Amniotic stem cell (primary cell): Measurements from ENCODE around the gene GHRHR.

ENCODE experiments used
- DNase-seq: peaks from one replicate; lab custom pipeline; 2025; lab: John Stamatoyannopoulos, UW

GHRHR gene

DNA sequence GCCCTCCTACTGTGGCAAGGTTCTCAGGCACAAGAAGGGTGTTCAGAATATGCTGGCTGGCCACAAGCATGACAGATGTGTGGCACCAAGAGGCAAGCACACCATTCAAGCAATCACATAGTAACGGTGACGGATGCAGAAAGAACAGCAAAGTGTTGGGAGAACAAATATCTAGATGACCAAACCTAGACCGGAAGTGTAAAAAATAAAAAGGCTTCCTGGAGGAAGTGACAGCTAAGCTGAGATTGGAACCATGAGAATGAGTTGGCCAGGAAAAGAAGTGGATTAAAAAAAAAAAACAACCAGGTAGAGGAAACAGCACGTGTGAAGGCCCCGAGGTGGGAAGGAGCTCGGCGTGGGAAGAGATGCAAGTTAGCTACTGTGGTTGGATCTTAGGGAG, 22.0 kb downstream of the GHRHR start:
- DNase-seq = no peak

DNA sequence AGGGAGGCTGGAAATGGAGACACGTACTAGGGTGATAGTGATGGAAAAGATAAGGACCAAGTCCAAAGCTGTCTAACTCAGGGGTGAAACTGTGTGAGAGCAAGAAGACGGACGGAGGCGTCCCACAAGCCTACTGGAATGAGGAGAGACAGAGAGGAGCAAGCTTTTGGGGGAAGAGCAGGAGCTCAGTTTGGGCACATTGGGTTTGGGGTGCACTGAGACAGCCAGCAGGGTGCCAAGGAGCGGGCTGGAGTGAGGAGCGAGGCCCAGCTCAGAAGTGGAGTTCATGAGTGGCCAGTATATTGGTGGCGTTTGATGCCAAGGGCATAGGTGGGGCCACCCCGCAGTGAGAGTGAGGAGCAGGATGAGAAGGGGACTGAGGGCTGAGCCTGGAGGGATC, 22.6 kb downstream of the GHRHR start:
- no peak for DNase-seq

DNA sequence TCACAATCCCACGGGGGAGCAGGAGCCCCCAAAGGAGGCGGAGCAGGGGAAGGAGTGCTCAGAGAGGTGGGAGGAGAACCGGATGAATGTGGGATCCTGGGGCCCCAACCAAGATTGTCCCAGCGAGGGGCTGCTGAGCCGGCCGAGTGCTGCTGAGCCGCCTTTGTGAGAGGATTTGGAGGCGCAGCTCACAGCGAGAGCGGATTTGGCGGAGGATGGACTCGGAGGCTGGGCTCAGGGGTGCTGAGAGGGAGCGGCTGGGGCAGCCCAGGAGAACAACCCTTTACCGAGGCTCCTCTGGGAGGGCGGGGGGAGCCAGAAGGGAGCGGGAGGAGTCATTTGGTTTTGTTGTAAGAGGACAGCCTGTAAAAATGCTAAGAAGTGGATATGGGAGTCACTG, 23.0 kb downstream of the GHRHR start:
- no peak for DNase-seq

DNA sequence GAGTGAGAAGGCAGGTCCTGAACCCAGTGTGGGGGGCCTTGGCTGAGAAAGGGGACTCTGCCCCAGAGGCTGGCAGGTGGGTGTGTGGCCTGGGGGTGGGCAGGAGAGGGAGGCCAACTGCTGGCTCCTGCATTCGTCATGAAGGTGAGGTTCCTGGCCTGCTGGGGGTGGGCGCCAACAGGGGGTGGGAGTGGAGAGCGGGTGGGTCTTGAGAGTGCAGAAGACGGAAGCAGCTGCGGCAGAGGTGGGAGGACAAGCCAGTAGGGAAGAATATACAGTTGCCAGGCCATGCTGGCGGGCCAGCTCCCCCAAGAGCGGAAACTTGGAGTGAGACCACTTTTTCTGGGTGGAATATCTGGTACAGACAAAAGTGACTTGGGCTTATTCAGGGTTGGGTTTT, 23.4 kb downstream of the GHRHR start:
- no peak for DNase-seq

DNA sequence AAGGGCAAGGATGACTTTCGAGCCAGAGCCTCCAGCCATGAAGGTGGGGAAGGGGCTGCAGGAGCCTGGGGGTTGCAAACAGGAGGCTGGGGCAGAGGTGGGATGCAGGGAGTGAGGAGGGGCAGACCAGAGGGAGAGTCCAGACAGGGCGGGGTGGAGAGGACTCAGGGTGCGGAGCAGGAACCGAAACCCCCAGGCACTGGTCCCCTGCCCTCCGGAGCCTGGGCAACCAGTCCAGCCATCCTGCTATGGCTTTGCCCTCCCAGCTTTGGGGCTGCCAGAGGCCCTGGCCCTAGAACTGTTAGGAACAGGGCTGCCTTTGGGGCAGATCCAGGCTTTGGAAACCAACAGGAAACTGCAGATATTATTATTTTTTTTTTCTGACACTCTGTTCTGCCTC, 24.2 kb downstream of the GHRHR start:
- no peak for DNase-seq

DNA sequence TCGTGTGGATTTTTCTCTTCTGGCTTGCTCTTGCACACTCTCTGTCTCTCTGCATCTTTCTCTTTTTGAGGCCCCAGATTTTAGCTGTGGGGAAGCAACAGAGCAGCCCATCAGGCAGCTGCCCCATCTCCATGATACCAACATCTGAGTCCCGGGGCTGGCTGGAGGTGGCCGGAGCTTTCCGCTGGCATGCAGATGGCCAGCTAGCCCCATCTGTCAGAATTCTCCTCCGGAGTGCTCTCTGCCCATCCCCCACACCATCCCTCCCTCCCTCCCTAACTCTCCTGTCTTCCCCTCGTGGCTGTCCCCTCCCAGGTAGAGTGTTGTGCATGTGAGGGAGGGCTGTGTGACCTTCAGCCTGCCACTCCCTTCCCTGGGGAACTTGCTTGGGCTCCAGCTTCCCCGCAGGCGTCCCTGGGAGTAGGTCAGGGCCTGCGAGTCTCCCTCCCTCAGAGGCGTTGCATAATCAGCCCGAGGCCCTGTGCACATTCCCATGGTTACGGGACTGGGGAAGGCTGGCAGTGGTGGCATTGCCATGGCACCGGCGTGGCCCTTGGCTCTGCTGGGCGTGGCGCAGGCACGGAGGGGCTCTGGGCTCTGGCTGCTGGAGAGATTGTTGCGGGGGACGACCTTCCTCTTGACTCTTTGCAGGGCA, 24.7 kb downstream of the GHRHR start:
- no peak for DNase-seq

DNA sequence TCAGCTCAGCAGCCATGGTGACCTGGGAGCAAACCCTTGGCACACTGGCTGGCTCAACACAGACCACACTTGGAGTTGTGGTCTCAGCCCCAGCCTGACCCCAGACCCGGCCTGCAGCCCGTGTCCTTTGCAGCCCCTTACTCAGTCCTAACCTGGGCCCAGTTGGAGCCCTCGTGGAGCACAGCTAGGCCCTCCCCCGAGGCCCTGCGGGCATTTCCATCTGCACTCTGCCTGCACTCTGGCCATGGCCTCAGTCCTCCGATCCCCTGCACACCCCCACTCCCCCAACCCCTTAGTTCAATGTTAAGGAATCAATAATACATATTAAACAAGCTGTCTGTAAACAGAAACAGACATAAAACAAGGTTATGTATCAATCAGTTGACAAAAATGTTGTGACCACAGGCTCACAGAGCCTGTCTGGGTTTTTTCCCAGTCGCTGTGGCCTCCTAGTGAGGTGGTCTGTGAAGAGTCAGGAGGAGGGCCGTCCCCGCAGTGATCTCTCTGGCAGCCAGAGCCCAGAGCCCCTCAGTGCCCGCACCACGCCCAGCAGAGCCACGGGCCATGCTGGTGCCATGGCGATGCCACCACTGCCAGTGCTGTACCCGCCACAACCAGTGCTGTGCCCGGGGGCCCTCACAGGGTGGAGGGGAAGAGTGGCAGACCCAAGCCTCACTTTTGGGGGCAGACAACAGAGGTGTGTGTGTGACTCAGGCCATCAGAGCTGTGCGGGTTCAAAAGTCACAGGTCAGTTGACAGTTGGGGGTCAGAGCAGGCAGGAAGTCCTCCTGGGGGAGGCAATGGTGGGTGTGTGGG, 25.5 kb downstream of the GHRHR start:
- DNase-seq = no peak

DNA sequence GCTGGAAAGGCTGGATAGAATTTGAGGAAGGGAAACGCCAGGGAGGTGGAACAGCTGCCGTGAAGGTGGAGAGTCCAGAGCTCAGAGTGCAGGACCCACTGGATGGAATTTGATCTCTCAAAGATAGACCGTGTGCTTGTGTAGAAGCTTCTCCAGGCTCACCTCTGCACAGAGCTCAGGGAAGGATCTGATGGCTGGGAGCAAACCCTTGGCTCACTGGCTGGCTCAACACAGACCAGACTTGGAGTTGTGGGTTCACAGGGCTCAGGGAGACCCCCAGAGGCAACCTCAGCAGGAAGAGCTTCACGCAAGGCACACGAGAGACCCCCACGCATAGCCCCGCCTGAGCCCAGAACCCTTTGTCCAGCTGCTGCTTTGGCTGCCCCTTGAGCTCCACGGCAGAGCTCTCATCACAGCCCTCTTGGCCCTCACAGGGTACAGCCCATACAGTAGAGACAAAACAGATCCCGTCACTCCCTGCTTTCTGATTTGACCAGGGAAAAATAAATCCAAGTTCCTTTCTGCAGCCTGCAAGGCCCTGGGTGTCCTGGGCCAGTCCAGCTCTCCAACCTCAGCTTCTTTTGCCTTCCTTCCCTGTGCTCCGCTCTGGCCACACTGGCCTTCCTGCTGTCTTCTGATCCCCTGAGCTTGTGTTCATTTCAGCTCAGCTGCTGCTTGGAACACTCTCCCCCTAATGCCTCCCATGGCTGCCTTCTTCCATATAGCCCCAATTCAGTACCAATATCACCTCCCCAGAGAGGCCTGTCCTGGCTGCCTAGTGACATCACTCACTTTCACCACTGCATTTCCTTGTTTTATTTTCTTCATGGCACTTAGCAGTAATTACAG, 26.3 kb downstream of the GHRHR start:
- DNase-seq = no peak

DNA sequence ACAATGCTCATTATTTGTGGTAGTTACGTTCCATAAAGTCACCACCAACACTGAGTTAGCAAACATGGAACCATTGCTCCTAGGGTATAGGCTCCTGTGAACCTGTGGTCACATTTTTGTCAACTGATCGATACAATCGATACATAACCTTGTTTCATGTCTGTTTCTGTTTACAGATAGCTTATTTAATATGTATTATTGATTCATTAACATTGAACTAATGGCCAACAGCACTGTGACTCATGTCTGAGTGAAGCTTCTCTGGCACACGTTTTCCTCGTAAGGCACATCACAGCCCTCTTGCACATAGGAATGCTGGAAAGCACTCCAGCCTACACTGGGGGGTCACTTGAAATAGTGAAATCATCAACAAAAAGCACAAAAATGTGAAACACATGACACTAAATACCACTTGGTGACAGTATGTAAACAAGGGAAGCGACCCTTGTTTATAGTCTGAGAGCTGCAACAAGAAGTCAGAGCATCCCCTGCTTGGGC, 27.0 kb downstream of the GHRHR start:
- no peak for DNase-seq

DNA sequence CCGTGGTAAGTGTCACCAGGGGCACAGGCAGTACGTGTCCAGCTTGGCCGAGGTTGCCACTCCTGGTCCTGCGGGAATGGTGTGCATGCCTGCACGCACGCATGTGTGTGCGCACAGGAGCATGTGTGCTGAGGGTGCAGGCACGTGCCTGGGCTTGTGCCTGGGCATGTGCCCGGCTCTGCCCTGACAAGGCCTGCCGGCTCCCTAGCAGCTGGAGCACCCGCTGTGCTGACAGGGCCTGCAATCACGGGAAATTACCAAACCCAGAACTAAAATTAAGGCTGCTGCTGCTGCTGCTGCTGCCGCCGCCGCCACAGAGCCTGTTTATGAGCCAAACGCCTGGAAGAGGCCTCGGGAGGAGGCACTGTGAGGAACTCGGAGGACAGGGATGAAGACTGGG, 28.7 kb downstream of the GHRHR start:
- no peak for DNase-seq

DNA sequence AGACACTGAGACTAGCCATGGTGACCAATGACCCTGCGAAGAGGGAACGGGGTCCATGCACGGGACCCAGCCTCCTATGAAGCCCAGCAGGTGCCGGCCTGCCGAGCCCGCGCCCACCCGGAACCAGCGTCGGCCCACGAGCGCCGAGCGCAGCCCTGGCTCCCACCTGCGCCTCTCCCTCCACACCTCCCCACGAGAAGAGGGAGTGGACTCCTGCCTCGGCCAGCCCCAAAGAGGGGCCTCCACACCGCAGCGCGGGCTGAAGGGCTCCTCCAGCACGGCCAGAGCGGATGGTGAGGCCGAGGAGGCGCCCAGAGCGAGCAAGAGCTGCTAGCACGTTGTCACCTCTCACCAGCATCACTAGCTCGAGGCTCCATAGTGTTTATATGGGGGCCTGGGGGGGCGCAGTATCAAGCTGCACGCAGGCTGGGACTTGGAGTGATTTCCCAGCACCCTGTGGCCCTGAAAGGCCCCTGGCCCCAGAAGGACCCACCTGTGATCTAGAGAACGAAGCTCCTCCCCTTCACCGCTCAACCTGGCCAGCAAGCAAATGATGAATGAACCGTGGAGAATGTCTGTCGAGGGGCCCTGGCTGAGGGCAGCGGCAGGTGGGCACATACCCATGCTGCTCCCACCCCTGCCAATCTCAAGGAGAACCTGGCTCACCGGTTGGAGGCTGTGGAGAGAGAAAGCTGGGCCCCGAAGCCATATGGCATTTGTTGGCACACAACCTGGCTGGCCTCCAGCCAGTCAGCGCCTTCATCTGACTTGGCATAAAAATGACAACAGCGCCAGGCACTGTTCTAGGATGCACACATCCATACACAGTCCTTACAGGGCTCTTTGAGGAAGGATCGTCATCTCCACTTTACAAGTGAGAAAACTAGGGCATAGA, 30.7 kb downstream of the GHRHR start:
- no peak for DNase-seq

DNA sequence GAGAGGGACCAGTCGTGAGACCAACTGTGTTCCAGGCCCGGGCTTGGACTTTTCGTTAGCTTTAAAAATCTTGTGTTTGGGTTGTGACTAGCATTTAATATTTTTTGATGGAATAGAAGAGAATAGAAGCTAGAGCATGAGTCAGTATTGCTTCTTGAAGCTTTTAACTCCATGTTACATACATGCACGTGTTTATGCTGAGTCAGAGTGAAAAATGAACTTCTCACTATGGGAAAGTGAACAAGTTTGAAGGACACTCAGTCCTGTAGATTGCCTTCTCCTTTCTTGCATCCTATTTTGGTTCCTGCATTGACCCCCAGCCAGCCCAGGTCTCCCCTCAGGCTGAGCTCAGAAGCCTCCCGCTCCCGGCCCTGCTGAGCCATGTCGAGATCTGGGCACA, 31.8 kb downstream of the GHRHR start:
- DNase-seq = no peak

DNA sequence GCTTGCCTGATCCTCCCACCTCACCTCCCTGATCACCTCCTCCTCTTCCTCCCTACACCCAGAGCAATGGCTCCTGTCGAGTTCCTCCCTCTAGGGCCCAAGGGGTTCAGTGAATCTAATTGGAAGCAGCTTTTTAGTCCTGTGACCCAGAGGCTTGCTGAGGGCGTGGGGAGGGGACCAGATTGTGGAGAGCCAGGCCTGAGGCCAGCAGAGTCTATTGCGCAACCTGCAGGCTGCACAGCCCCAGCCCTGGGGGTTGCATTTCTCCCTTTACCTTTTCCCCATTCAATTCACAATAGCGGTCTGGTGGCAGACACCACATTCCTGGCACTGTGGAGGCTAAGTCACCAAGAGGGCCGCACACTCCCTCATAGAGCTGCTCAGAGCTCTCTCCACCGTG, 32.5 kb downstream of the GHRHR start:
- DNase-seq = no peak

DNA sequence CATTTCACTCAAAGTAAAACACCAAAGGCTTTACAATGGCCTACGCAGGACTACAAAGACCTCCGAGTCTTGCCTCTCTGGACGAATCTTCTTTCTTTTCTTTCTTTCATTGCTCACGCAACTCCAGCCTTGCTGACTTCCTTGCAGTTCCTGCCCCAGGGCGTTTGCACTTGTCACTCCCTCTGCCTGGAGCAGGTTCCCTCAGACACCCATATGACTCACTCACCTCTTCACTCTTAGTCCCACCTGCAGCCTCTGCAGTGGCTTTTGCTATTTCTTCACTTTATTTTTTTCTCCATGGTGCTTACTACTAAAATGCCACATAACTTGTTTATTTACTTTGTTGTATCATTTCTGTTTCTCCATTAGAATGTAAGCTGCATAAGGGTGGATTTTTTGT, 33.1 kb downstream of the GHRHR start:
- DNase-seq = no peak

DNA sequence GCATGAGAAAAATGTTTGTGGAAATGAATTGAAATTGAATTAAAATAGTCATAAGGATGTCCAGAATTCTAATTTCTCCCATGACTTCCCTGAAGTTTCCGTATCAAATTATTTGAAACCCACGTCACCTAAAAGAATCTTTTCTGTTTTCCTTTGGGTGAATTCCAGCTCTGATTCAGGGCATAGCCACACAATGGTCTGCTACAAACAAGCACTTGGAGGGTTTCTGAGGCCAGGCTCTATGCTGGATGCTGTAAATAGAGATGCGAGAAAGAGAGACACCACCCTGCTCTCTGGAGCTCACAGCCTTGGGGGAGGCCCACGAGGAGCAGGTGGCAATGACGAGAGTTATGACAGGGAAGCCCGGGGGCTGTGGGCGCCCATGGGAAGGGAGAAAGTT, 33.6 kb downstream of the GHRHR start:
- no peak for DNase-seq

DNA sequence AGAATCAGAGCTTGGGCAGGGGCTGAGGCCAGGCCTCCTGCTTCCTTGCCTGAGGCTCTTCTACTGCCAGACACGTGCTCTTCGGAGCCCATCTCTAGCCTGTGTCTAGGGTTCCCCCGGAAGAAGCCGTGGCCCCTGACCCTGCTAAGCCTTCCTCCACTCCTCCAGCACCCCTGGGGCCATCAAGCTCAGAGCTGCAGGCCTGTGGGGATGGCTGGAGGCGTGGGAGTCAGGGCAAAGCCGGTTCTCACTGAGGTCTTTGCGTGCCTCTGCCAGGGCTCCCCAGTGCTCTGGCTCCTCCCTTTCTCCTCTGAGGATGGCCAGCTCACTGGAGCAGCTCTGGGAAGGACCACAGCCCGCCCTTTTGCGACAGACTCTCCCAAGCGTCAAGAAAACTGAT, 34.4 kb downstream of the GHRHR start:
- no peak for DNase-seq

DNA sequence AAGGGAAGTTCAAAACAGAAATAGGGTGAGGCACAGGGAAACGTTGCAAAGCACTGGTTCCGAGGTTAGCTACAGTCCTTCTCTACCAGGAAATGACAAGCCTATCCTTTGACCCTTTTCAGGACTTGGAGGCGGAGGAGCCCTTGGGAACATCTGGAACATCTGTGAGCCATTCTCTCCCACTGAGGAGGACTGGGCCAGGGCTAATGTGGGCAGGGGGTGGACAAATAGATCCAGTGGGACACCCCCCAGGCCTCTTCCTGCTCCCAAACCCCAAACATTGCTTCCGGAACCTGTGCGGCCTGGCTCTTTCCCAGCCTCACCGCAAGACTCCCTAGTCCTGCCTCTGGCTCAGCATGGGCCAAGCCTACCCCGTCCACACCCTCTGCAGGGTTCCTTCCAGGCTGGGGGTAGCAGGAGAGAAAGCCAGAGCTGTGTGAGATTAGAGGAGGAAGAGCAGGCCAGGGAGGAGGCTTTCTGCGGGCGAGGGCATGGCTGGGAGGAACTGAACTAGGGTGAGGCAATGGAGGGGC, 36.5 kb downstream of the GHRHR start:
- no peak for DNase-seq

DNA sequence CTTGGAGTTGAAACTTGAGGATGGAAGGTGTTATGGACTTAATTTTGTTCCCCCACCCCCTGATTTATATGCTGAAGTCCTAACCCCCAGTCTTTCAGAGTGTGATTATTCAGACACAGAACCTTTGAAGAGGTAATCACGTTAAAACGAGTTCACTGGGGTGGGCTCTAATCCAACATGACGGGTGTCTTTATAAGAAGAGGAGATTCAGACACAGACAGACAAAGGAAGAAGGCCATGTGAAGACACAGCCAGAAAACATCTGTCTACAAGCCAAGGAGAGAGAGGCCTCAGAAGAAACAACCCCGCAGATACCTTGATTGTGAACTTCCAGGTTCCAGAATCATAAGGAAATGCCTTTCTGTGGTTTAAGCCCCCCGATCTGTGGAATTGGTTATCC, 37.0 kb downstream of the GHRHR start:
- no peak for DNase-seq

DNA sequence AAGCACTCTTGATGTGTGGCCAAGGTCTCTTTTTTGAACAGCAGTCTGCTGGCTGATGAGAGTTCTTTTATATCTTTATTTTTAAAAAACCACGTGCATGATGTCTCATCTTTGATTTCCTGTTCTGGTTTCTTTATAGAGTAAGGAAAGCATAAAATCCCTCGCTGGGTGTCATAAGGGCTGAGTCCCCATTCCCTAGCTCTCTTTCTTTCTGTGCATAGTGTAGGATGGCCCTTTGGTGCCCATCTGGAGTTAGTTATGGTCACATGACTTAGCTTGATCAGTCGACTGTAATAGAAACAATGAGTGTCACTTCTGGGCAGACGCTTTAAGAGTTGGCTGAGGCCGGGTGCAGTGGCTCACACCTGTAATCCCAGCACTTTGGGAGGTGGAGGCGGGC, 38.5 kb downstream of the GHRHR start:
- no peak for DNase-seq

DNA sequence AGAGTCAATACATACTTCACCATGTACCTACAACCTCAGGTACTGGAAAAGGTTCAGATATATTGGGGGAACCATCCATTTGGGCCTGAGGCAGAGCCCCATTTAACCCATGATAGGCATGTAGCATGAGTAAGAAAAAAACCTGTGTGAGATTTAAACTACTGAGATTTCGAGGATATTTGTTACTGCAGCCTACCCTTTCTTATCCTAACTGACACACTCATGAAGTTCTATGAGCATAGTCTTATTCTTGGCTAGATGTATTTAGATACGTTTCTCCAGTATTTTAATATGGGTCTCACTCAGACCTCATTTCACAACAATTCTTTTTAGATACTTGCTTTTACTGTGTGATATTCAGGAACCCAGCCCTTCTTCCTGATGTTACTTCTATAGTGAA, 39.3 kb downstream of the GHRHR start:
- no peak for DNase-seq

DNA sequence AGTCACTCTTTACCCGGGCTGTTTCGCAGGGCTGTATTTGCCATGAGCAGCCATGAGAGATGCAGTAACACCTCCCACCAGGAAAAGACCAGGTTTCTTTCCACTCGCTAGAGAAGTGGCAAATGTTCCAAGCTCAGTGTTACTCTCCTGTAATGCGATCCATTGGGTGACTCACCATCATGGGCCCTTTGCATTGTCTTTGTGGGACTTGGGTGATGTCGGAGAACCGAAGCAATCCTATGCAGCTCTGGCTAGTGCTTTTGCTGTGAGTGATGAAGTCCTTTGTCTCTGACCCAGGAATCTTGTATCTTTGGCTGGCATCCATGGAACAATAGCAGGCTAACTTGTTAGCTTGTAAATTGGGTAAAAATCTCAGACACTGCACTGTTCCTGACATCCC, 40.0 kb downstream of the GHRHR start:
- DNase-seq = no peak

DNA sequence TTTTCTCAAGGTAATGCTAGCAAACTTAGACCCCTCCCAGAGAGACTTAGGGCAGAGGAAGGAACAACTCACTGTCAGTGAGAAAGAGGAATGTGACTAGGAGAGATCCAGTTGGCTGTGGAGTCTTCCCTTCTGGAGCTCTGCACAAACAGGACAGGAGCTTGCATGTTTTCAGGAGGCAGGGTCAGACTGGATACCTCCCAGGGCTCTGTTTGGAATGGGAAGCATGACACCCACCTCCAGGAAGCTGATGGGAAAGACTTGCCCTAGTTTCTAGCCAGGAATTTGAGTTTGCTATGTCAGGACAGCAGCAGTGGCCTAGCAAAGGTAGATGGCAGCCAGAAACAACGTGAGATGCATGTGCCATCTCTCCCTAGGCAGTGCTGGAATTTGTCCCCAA, 40.6 kb downstream of the GHRHR start:
- DNase-seq = no peak
